ENCODE measurements around the gene ARMH1.

Gene ARMH1

DNA sequence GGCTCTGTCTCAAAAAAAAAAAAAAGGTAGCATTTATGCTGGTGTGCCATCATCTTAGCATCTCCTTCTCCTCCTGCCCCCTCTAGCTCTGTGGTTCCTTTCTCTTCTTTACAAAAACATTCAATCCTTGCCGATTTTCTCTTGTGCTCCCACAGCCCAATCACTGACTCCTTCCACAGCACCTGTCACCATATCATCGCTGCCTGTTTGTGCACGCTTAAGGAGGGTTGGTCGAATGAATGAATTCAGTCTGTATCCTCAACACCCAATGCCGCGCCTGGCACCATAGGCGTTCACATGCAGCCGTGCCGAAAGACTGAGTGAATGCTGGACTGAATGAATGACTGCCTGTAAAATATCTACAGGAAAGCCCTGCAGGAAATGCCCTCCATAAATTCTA, 48.5 kb downstream of the ARMH1 start:
- TF ChIP-seq, protein P1, sequence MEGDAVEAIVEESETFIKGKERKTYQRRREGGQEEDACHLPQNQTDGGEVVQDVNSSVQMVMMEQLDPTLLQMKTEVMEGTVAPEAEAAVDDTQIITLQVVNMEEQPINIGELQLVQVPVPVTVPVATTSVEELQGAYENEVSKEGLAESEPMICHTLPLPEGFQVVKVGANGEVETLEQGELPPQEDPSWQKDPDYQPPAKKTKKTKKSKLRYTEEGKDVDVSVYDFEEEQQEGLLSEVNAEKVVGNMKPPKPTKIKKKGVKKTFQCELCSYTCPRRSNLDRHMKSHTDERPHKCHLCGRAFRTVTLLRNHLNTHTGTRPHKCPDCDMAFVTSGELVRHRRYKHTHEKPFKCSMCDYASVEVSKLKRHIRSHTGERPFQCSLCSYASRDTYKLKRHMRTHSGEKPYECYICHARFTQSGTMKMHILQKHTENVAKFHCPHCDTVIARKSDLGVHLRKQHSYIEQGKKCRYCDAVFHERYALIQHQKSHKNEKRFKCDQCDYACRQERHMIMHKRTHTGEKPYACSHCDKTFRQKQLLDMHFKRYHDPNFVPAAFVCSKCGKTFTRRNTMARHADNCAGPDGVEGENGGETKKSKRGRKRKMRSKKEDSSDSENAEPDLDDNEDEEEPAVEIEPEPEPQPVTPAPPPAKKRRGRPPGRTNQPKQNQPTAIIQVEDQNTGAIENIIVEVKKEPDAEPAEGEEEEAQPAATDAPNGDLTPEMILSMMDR (conservative IDR thresholded peaks at IDR 0.05; ENCODE audit: low read length): no peak
- no peak for TF ChIP-seq EZH2phosphoT487 (IDR thresholded peaks at IDR 0.05; ENCODE audit: borderline replicate concordance)
- H3K9ac ChIP-seq (ENCODE audit: low read depth, low read length, poor library complexity, severe bottlenecking): peak overlapping the region; percentile 66
- peaks cover 9% of the 10 kb centered on the region for H3K4me1 ChIP-seq (ENCODE audit: insufficient read depth, low read length, poor library complexity, severe bottlenecking)
- no peaks in the 10 kb centered on the region for H3K79me2 ChIP-seq (ENCODE audit: insufficient read depth, low read length)
- H3K27me3 ChIP-seq (ENCODE audit: insufficient read depth, low read length, poor library complexity, severe bottlenecking): no peaks in the 10 kb centered on the region
- H3K36me3 ChIP-seq (ENCODE audit: insufficient read depth, low read length): no peaks in the 10 kb centered on the region
- H3K9me2 ChIP-seq (replicated peaks; ENCODE audit: low read depth, low read length): no peaks in the 10 kb centered on the region
- H3K4me2 ChIP-seq (ENCODE audit: low read depth, low read length, poor library complexity, severe bottlenecking): peak overlapping the region; percentile 21
- no peaks in the 10 kb centered on the region for H3F3A ChIP-seq (ENCODE audit: low read depth)
- peak overlapping the region; percentile 61; the same call in 1 of the 2 replicates for H2AFZ ChIP-seq (ENCODE audit: low read length)
- H3K4me3 ChIP-seq (ENCODE audit: low read length, poor library complexity, severe bottlenecking): peak overlapping the region; percentile 19
- H4K20me1 ChIP-seq (ENCODE audit: insufficient read depth, low read length, poor library complexity, severe bottlenecking): no peaks in the 10 kb centered on the region
- no peaks in the 10 kb centered on the region for H3K9me3 ChIP-seq (ENCODE audit: insufficient read depth, low read depth, low read length)

DNA sequence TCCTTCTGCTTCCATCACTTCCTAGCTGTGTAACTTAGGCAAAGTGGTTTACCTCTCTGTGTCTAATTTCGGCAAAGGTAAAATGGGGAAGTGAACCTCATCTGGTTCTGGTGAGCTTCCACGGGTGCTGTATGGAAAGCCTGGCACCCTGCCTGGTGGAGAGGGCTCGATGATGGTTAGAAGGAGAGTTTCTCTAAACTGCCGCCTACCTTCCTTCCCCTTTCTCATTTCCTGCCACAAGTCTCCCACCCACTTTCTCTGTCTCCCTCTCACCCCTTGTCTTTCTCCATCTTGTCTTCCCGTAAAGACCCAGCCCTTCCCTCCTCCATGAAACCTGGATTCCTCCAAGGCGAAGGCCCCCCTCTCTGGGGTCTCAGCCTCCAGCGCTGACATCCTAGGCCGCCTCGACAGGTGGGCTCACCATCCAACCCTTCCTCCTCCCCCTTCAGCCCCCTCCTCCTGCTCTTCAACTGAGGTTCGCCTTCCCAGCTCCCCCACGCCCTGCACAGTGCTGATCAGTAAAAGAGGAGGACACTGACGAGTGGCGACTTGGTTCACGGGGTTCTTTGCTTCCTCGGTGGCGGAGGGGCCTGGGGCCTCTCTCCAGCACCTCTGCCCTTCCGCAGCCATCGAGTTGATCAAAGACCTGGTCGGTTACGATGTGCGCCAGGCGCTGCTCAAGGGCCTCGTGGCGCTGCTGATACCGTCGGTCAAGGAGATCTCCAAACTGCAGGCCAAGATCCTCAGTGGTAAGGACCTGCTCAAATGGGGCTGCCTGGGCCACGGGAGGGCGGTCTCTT, 49.2 kb downstream of the ARMH1 start:
- no peaks in the 10 kb centered on the region for H3K9me3 ChIP-seq (ENCODE audit: insufficient read depth, low read depth, low read length)
- peak overlapping the region; percentile 61; the same call in 1 of the 2 replicates for H2AFZ ChIP-seq (ENCODE audit: low read length)
- H4K20me1 ChIP-seq (ENCODE audit: insufficient read depth, low read length, poor library complexity, severe bottlenecking): no peaks in the 10 kb centered on the region
- H3K27me3 ChIP-seq (ENCODE audit: insufficient read depth, low read length, poor library complexity, severe bottlenecking): no peaks in the 10 kb centered on the region
- peak overlapping the region; percentile 66 for H3K9ac ChIP-seq (ENCODE audit: low read depth, low read length, poor library complexity, severe bottlenecking)
- no peaks in the 10 kb centered on the region for H3K9me2 ChIP-seq (replicated peaks; ENCODE audit: low read depth, low read length)
- no peak for TF ChIP-seq EZH2phosphoT487 (IDR thresholded peaks at IDR 0.05; ENCODE audit: borderline replicate concordance)
- TF ChIP-seq, protein P1 (conservative IDR thresholded peaks at IDR 0.05; ENCODE audit: low read length): no peak
- H3F3A ChIP-seq (ENCODE audit: low read depth): no peaks in the 10 kb centered on the region
- H3K79me2 ChIP-seq (ENCODE audit: insufficient read depth, low read length): no peaks in the 10 kb centered on the region
- no peaks in the 10 kb centered on the region for H3K36me3 ChIP-seq (ENCODE audit: insufficient read depth, low read length)
- peak overlapping the region; percentile 19 for H3K4me3 ChIP-seq (ENCODE audit: low read length, poor library complexity, severe bottlenecking)
- H3K4me2 ChIP-seq (ENCODE audit: low read depth, low read length, poor library complexity, severe bottlenecking): peak overlapping the region; percentile 21
- peaks cover 9% of the 10 kb centered on the region for H3K4me1 ChIP-seq (ENCODE audit: insufficient read depth, low read length, poor library complexity, severe bottlenecking)

DNA sequence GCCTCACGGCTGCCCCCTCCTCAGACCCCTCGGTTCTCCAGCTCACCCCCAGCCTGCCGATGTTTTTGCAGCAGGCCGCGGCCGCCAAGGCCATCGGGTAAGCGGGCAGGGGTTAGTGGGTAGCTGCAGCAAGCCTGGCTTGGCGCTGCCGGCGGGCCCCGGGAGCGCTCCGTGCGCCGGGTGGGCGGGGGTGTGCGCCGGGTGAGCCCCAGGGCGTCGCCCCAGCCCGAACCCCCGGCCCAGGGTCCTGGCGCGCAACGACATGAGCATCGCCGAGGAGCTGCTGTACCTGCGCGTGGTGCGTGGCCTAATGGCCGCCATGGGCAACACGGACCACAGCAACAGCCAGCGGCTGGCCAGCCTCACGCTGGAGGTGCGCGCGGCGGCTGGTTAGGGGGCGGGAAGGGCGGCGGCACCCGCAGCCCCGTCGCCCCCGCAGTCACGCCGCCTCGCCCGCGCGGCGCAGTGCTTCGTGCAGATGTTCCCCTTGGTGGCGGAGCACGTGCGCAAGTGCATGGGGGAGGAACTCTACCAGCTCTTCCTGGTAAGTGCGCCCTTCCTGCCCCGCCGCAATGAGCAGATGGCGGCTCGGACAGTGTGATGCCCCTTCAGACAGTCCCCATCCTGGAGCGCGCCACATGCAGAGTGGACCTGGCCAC, 49.9 kb downstream of the ARMH1 start:
- H3K79me2 ChIP-seq (ENCODE audit: insufficient read depth, low read length): no peaks in the 10 kb centered on the region
- 0 out of 2 replicates have a peak, but pooled peaks cover 2% of the 10 kb centered on the region for H3F3A ChIP-seq (ENCODE audit: low read depth)
- H3K36me3 ChIP-seq (ENCODE audit: insufficient read depth, low read length): no peaks in the 10 kb centered on the region
- H3K4me2 ChIP-seq (ENCODE audit: low read depth, low read length, poor library complexity, severe bottlenecking): peak overlapping the region; percentile 21
- no peaks in the 10 kb centered on the region for H3K9me3 ChIP-seq (ENCODE audit: insufficient read depth, low read depth, low read length)
- no peaks in the 10 kb centered on the region for H4K20me1 ChIP-seq (ENCODE audit: insufficient read depth, low read length, poor library complexity, severe bottlenecking)
- TF ChIP-seq EZH2phosphoT487 (IDR thresholded peaks at IDR 0.05; ENCODE audit: borderline replicate concordance): no peak
- TF ChIP-seq, protein P1 (conservative IDR thresholded peaks at IDR 0.05; ENCODE audit: low read length): no peak
- H3K4me3 ChIP-seq (ENCODE audit: low read length, poor library complexity, severe bottlenecking): peak overlapping the region; percentile 19
- no peaks in the 10 kb centered on the region for H3K9me2 ChIP-seq (replicated peaks; ENCODE audit: low read depth, low read length)
- H3K27me3 ChIP-seq (ENCODE audit: insufficient read depth, low read length, poor library complexity, severe bottlenecking): no peaks in the 10 kb centered on the region
- peak overlapping the region; percentile 66 for H3K9ac ChIP-seq (ENCODE audit: low read depth, low read length, poor library complexity, severe bottlenecking)
- H2AFZ ChIP-seq (ENCODE audit: low read length): no peak overlapping the region
- peaks cover 9% of the 10 kb centered on the region for H3K4me1 ChIP-seq (ENCODE audit: insufficient read depth, low read length, poor library complexity, severe bottlenecking)
